ENCODE results near the gene IKZF1. TPM values are rescaled to one million over a fixed set of nuclear protein-coding genes. Genes with fewer than 3 reads are reported as not detected.

IKZF1 gene
- total RNA-seq, 1 donor from 2014 or later = 0.11 TPM

GRCh38 chr7:50421043-50421442 lies 116.5 kb downstream of the IKZF1 start:
- Histone ChIP-seq H3K36me3 (no peaks in the 10 kb centered on the region), H3K4me3 (no peak overlapping the region), H3K9me3 (ENCODE audit: low read depth) (no peaks in the 10 kb centered on the region), H3K9ac (no peak overlapping the region), H3K4me1 (peaks cover 14% of the 10 kb centered on the region), H2AFZ (replicated peaks) (no peak overlapping the region), H3K4me2 (no peak overlapping the region), H3K27ac (no peak overlapping the region), H3F3A (ENCODE audit: low read depth) (peaks cover 4% of the 10 kb centered on the region), H3K79me2 (ENCODE audit: low read depth) (no peaks in the 10 kb centered on the region), H3K27me3 (no peaks in the 10 kb centered on the region), H4K20me1 (ENCODE audit: low read depth) (no peaks in the 10 kb centered on the region)
- peaks cover 4% of the 10 kb centered on the region for H3K4me1 Mint-ChIP-seq
- no peak overlapping the region for H3K4me3 Mint-ChIP-seq
- H3K9me3 Mint-ChIP-seq = no peaks in the 10 kb centered on the region
- no peaks in the 10 kb centered on the region for H3K36me3 Mint-ChIP-seq
- no peak for DNase-seq (ENCODE audit: low spot score)
- H3K27ac Mint-ChIP-seq = no peak overlapping the region
- peaks cover 2% of the 10 kb centered on the region for H3K27me3 Mint-ChIP-seq (ENCODE audit: insufficient read depth, low read depth)
- TF ChIP-seq CTCF (IDR thresholded peaks at IDR 0.05) (no peak), EZH2phosphoT487 (IDR thresholded peaks at IDR 0.05) (no peak), EZH2 (IDR thresholded peaks at IDR 0.05) (no peak)

- Histone ChIP-seq H3K9me3 (ENCODE audit: low read depth) (no peaks in the 10 kb centered on the region), H4K20me1 (ENCODE audit: low read depth) (no peaks in the 10 kb centered on the region), H3F3A (ENCODE audit: low read depth) (peaks cover 4% of the 10 kb centered on the region), H3K27me3 (no peaks in the 10 kb centered on the region), H3K4me2 (no peak overlapping the region), H3K4me1 (peaks cover 14% of the 10 kb centered on the region), H3K79me2 (ENCODE audit: low read depth) (no peaks in the 10 kb centered on the region), H3K36me3 (no peaks in the 10 kb centered on the region), H3K9ac (no peak overlapping the region), H3K27ac (no peak overlapping the region), H2AFZ (replicated peaks) (no peak overlapping the region), H3K4me3 (no peak overlapping the region)
- peaks cover 2% of the 10 kb centered on the region for H3K27me3 Mint-ChIP-seq (ENCODE audit: insufficient read depth, low read depth)
- H3K9me3 Mint-ChIP-seq = no peaks in the 10 kb centered on the region
- no peak overlapping the region for H3K4me3 Mint-ChIP-seq
- no peak overlapping the region for H3K27ac Mint-ChIP-seq
- no peaks in the 10 kb centered on the region for H3K36me3 Mint-ChIP-seq
- H3K4me1 Mint-ChIP-seq = peaks cover 4% of the 10 kb centered on the region
- TF ChIP-seq EZH2 (IDR thresholded peaks at IDR 0.05) (no peak), EZH2phosphoT487 (IDR thresholded peaks at IDR 0.05) (no peak), CTCF (IDR thresholded peaks at IDR 0.05) (no peak)
- no peak for DNase-seq (ENCODE audit: low spot score)
These were observed 118.3 kb downstream of the IKZF1 start for GRCh38 chr7:50422858-50423257.

- no peak overlapping the region for H2AFZ ChIP-seq (replicated peaks)
- H3K4me3 ChIP-seq = no peak overlapping the region
- H3K27ac Mint-ChIP-seq = no peak overlapping the region
- no peak overlapping the region for H3K4me3 Mint-ChIP-seq
- H3K9me3 Mint-ChIP-seq = no peaks in the 10 kb centered on the region
- no peaks in the 10 kb centered on the region for H3K79me2 ChIP-seq (ENCODE audit: low read depth)
- H3F3A ChIP-seq (ENCODE audit: low read depth) = peaks cover under 1% of the 10 kb centered on the region
- H3K4me1 ChIP-seq = peaks cover 14% of the 10 kb centered on the region
- H3K27me3 Mint-ChIP-seq (ENCODE audit: insufficient read depth, low read depth) = peaks cover 2% of the 10 kb centered on the region
- no peaks in the 10 kb centered on the region for H3K36me3 ChIP-seq
- peaks cover 7% of the 10 kb centered on the region for H3K4me1 Mint-ChIP-seq
- H3K27me3 ChIP-seq = no peaks in the 10 kb centered on the region
- no peak overlapping the region for H3K27ac ChIP-seq
- H3K9ac ChIP-seq = no peak overlapping the region
- no peak overlapping the region for H3K4me2 ChIP-seq
- no peaks in the 10 kb centered on the region for H4K20me1 ChIP-seq (ENCODE audit: low read depth)
- no peak for DNase-seq (ENCODE audit: low spot score)
- H3K9me3 ChIP-seq (ENCODE audit: low read depth) = no peaks in the 10 kb centered on the region
- H3K36me3 Mint-ChIP-seq = no peaks in the 10 kb centered on the region
- TF ChIP-seq CTCF (IDR thresholded peaks at IDR 0.05) (no peak), EZH2 (IDR thresholded peaks at IDR 0.05) (no peak), EZH2phosphoT487 (IDR thresholded peaks at IDR 0.05) (no peak)
These were observed 119.3 kb downstream of the IKZF1 start for GRCh38 chr7:50423860-50424259.

All from neural progenitor cell (in vitro differentiated cells).